Measurements from ENCODE around the gene SLC35E2B. TPM values are rescaled to one million over a fixed set of nuclear protein-coding genes. Genes with fewer than 3 reads are reported as not detected.
A peak's percentile ranks its signal among the peaks of the same experiment; 100 is the strongest.

SLC35E2B gene
- total RNA-seq, 1 experiment from 2014 or later: 51.3 TPM

- 0 out of 2 replicates have a peak, but pooled peaks have one; percentile 42 for TF ChIP-seq AFF4 (CRISPR knock-in tag; IDR thresholded peaks at IDR 0.05; ENCODE audit: borderline replicate concordance)
- TF ChIP-seq E2F1 (CRISPR knock-in tag; IDR thresholded peaks at IDR 0.05): peak; percentile 86
- no peak for TF ChIP-seq ZNF423 (CRISPR knock-in tag; IDR thresholded peaks at IDR 0.05)
- TF ChIP-seq NFYB (CRISPR knock-in tag; conservative IDR thresholded peaks at IDR 0.05; ENCODE audit: low read depth): 0 out of 2 replicates have a peak, but pooled peaks have one; percentile 30
- no peak; the same call in 1 of the 2 replicates for TF ChIP-seq TEAD4 (CRISPR knock-in tag; IDR thresholded peaks at IDR 0.05)
- TF ChIP-seq TEAD1 (CRISPR knock-in tag; IDR thresholded peaks at IDR 0.05): peak; percentile 75; the same call in 1 of the 2 replicates
- no peak for TF ChIP-seq ZNF263 (CRISPR knock-in tag; IDR thresholded peaks at IDR 0.05; ENCODE audit: low read depth)
- no peak for TF ChIP-seq STAT6 (CRISPR knock-in tag; conservative IDR thresholded peaks at IDR 0.05; ENCODE audit: low read depth)
- TF ChIP-seq FOXP1 (CRISPR knock-in tag; IDR thresholded peaks at IDR 0.05; ENCODE audit: borderline replicate concordance): peak; percentile 67; the same call in 1 of the 2 replicates
- TF ChIP-seq TP53 (CRISPR knock-in tag; IDR thresholded peaks at IDR 0.05): peak; percentile 95
- peak; percentile 97 for TF ChIP-seq SMAD3 (CRISPR knock-in tag; IDR thresholded peaks at IDR 0.05; ENCODE audit: borderline replicate concordance)
- no peak for TF ChIP-seq ZNF512 (CRISPR knock-in tag; IDR thresholded peaks at IDR 0.05; ENCODE audit: borderline replicate concordance)
- peak; percentile 98 for TF ChIP-seq FOXP4 (CRISPR knock-in tag; IDR thresholded peaks at IDR 0.05)
- no peak for TF ChIP-seq CREM (CRISPR knock-in tag; IDR thresholded peaks at IDR 0.05)
- no peak for TF ChIP-seq ZNF532 (CRISPR knock-in tag; IDR thresholded peaks at IDR 0.05; ENCODE audit: borderline replicate concordance)
- TF ChIP-seq NR3C1 (CRISPR knock-in tag; conservative IDR thresholded peaks at IDR 0.05; ENCODE audit: low read depth): no peak
- TF ChIP-seq ZNF671 (CRISPR knock-in tag; IDR thresholded peaks at IDR 0.05): no peak
- TF ChIP-seq OVOL2 (CRISPR knock-in tag; IDR thresholded peaks at IDR 0.05; ENCODE audit: borderline replicate concordance): no peak
- no peak for TF ChIP-seq PREB (CRISPR knock-in tag; IDR thresholded peaks at IDR 0.05; ENCODE audit: borderline replicate concordance)
- TF ChIP-seq PRRX2 (CRISPR knock-in tag; IDR thresholded peaks at IDR 0.05): no peak
Measured at GRCh38 chr1:1630191-1630964, 62.2 kb downstream of the SLC35E2B start (continued).
